ENCODE data around the gene TAGLN2.

TAGLN2 gene

GRCh38 chr1:159924791-159925718, at the start of gene TAGLN2:
TSS of gene TAGLN2 (minus strand) at chr1:159925507. CDS start at chr1:159920509, 4,998 bp downstream.
- Histone ChIP-seq H3K27ac (ENCODE audit: low read length) (peak within 1 kb of the TSS; percentile 100), H3K9me3 (ENCODE audit: control insufficient read depth in 1 of 2, low read length in 2 of 2) (no peaks in the 10 kb centered on the region), H3K4me3 (ENCODE audit: low read depth in 1 of 2, low read length in 2 of 2) (peak within 1 kb of the TSS; percentile 77 to 93), H3K36me3 (ENCODE audit: control insufficient read depth in 1 of 2, insufficient read depth in 2 of 2, low read length in 2 of 2) (peaks cover 12 to 21% of the 10 kb centered on the region in 2 donors), H3K4me1 (ENCODE audit: control insufficient read depth in 1 of 2, insufficient read depth in 2 of 2, low read length in 2 of 2) (peaks cover 20 to 35% of the 10 kb centered on the region in 2 donors), H3K27me3 (ENCODE audit: low read depth, low read length) (no peaks in the 10 kb centered on the region)

GRCh38 chr1:159974350-159974965, 49.2 kb upstream of the TAGLN2 start:
- Histone ChIP-seq H3K4me1 (ENCODE audit: control insufficient read depth in 1 of 2, insufficient read depth in 2 of 2, low read length in 2 of 2) (peaks cover 0 to 4% of the 10 kb centered on the region in 2 donors), H3K27me3 (ENCODE audit: low read depth, low read length) (peaks cover 7% of the 10 kb centered on the region), H3K4me3 (ENCODE audit: low read depth in 1 of 2, low read length in 2 of 2) (no peak overlapping the region), H3K36me3 (ENCODE audit: control insufficient read depth in 1 of 2, insufficient read depth in 2 of 2, low read length in 2 of 2) (no peaks in the 10 kb centered on the region), H3K9me3 (ENCODE audit: control insufficient read depth in 1 of 2, low read length in 2 of 2) (no peaks in the 10 kb centered on the region), H3K27ac (ENCODE audit: low read length) (no peak overlapping the region)

- no peaks in the 10 kb centered on the region for H3K36me3 ChIP-seq (ENCODE audit: control insufficient read depth in 1 of 2, insufficient read depth in 2 of 2, low read length in 2 of 2)
- peaks cover 7% of the 10 kb centered on the region for H3K27me3 ChIP-seq (ENCODE audit: low read depth, low read length)
- no peak overlapping the region for H3K4me3 ChIP-seq (ENCODE audit: low read depth in 1 of 2, low read length in 2 of 2)
- H3K9me3 ChIP-seq (ENCODE audit: control insufficient read depth in 1 of 2, low read length in 2 of 2), result no peaks in the 10 kb centered on the region
- peaks cover 0 to 1% of the 10 kb centered on the region in 2 donors for H3K4me1 ChIP-seq (ENCODE audit: control insufficient read depth in 1 of 2, insufficient read depth in 2 of 2, low read length in 2 of 2)
- no peak overlapping the region for H3K27ac ChIP-seq (ENCODE audit: low read length)
These were observed 48.1 kb upstream of the TAGLN2 start for GRCh38 chr1:159973350-159973940.

- peaks cover 7% of the 10 kb centered on the region for H3K27me3 ChIP-seq (ENCODE audit: low read depth, low read length)
- H3K27ac ChIP-seq (ENCODE audit: low read length), result no peak overlapping the region
- H3K4me3 ChIP-seq (ENCODE audit: low read depth in 1 of 2, low read length in 2 of 2), result no peak overlapping the region
- H3K9me3 ChIP-seq (ENCODE audit: control insufficient read depth in 1 of 2, low read length in 2 of 2), result no peaks in the 10 kb centered on the region
- H3K4me1 ChIP-seq (ENCODE audit: control insufficient read depth in 1 of 2, insufficient read depth in 2 of 2, low read length in 2 of 2), result no peaks in the 10 kb centered on the region
- no peaks in the 10 kb centered on the region for H3K36me3 ChIP-seq (ENCODE audit: control insufficient read depth in 1 of 2, insufficient read depth in 2 of 2, low read length in 2 of 2)
These were observed 47.3 kb upstream of the TAGLN2 start for GRCh38 chr1:159972443-159973205.

GRCh38 chr1:159970932-159971342, 45.6 kb upstream of the TAGLN2 start:
- H3K4me1 ChIP-seq (ENCODE audit: control insufficient read depth in 1 of 2, insufficient read depth in 2 of 2, low read length in 2 of 2), result no peaks in the 10 kb centered on the region
- H3K4me3 ChIP-seq (ENCODE audit: low read depth in 1 of 2, low read length in 2 of 2), result no peak overlapping the region
- peaks cover 7% of the 10 kb centered on the region for H3K27me3 ChIP-seq (ENCODE audit: low read depth, low read length)
- no peak overlapping the region for H3K27ac ChIP-seq (ENCODE audit: low read length)
- H3K9me3 ChIP-seq (ENCODE audit: control insufficient read depth in 1 of 2, low read length in 2 of 2), result no peaks in the 10 kb centered on the region
- no peaks in the 10 kb centered on the region for H3K36me3 ChIP-seq (ENCODE audit: control insufficient read depth in 1 of 2, insufficient read depth in 2 of 2, low read length in 2 of 2)

GRCh38 chr1:159968901-159969300, 43.6 kb upstream of the TAGLN2 start:
- no peaks in the 10 kb centered on the region for H3K9me3 ChIP-seq (ENCODE audit: control insufficient read depth in 1 of 2, low read length in 2 of 2)

GRCh38 chr1:159965263-159965662, 40.0 kb upstream of the TAGLN2 start:
- H3K27ac ChIP-seq (ENCODE audit: low read length), result no peak overlapping the region
- H3K4me3 ChIP-seq (ENCODE audit: low read depth in 1 of 2, low read length in 2 of 2), result no peak overlapping the region
- H3K27me3 ChIP-seq (ENCODE audit: low read depth, low read length), result no peaks in the 10 kb centered on the region

More at GRCh38 chr1:159968901-159969300, 43.6 kb upstream of the TAGLN2 start:
- H3K4me1 ChIP-seq (ENCODE audit: control insufficient read depth in 1 of 2, insufficient read depth in 2 of 2, low read length in 2 of 2), result no peaks in the 10 kb centered on the region
- no peaks in the 10 kb centered on the region for H3K27me3 ChIP-seq (ENCODE audit: low read depth, low read length)
- H3K36me3 ChIP-seq (ENCODE audit: control insufficient read depth in 1 of 2, insufficient read depth in 2 of 2, low read length in 2 of 2), result no peaks in the 10 kb centered on the region
- no peak overlapping the region for H3K27ac ChIP-seq (ENCODE audit: low read length)
- H3K4me3 ChIP-seq (ENCODE audit: low read depth in 1 of 2, low read length in 2 of 2), result no peak overlapping the region

GRCh38 chr1:159964144-159964543, 38.8 kb upstream of the TAGLN2 start:
- Histone ChIP-seq H3K4me1 (ENCODE audit: control insufficient read depth in 1 of 2, insufficient read depth in 2 of 2, low read length in 2 of 2) (no peaks in the 10 kb centered on the region), H3K36me3 (ENCODE audit: control insufficient read depth in 1 of 2, insufficient read depth in 2 of 2, low read length in 2 of 2) (no peaks in the 10 kb centered on the region), H3K27ac (ENCODE audit: low read length) (no peak overlapping the region), H3K9me3 (ENCODE audit: control insufficient read depth in 1 of 2, low read length in 2 of 2) (no peaks in the 10 kb centered on the region), H3K27me3 (ENCODE audit: low read depth, low read length) (no peaks in the 10 kb centered on the region), H3K4me3 (ENCODE audit: low read depth in 1 of 2, low read length in 2 of 2) (no peak overlapping the region)

More at GRCh38 chr1:159965263-159965662, 40.0 kb upstream of the TAGLN2 start:
- Histone ChIP-seq H3K4me1 (ENCODE audit: control insufficient read depth in 1 of 2, insufficient read depth in 2 of 2, low read length in 2 of 2) (no peaks in the 10 kb centered on the region), H3K9me3 (ENCODE audit: control insufficient read depth in 1 of 2, low read length in 2 of 2) (no peaks in the 10 kb centered on the region), H3K36me3 (ENCODE audit: control insufficient read depth in 1 of 2, insufficient read depth in 2 of 2, low read length in 2 of 2) (no peaks in the 10 kb centered on the region)

GRCh38 chr1:159962176-159962575, 36.9 kb upstream of the TAGLN2 start:
- no peaks in the 10 kb centered on the region for H3K27me3 ChIP-seq (ENCODE audit: low read depth, low read length)
- H3K4me1 ChIP-seq (ENCODE audit: control insufficient read depth in 1 of 2, insufficient read depth in 2 of 2, low read length in 2 of 2), result no peaks in the 10 kb centered on the region
- H3K27ac ChIP-seq (ENCODE audit: low read length), result no peak overlapping the region
- H3K36me3 ChIP-seq (ENCODE audit: control insufficient read depth in 1 of 2, insufficient read depth in 2 of 2, low read length in 2 of 2), result no peaks in the 10 kb centered on the region
- H3K9me3 ChIP-seq (ENCODE audit: control insufficient read depth in 1 of 2, low read length in 2 of 2), result no peaks in the 10 kb centered on the region
- H3K4me3 ChIP-seq (ENCODE audit: low read depth in 1 of 2, low read length in 2 of 2), result no peak overlapping the region

GRCh38 chr1:159961636-159962035, 36.3 kb upstream of the TAGLN2 start:
- Histone ChIP-seq H3K9me3 (ENCODE audit: control insufficient read depth in 1 of 2, low read length in 2 of 2) (no peaks in the 10 kb centered on the region), H3K27ac (ENCODE audit: low read length) (peak overlapping the region; percentile 79), H3K4me1 (ENCODE audit: control insufficient read depth in 1 of 2, insufficient read depth in 2 of 2, low read length in 2 of 2) (no peaks in the 10 kb centered on the region), H3K27me3 (ENCODE audit: low read depth, low read length) (no peaks in the 10 kb centered on the region), H3K4me3 (ENCODE audit: low read depth in 1 of 2, low read length in 2 of 2) (peak overlapping the region in 1 of 2 donors; percentile 37), H3K36me3 (ENCODE audit: control insufficient read depth in 1 of 2, insufficient read depth in 2 of 2, low read length in 2 of 2) (no peaks in the 10 kb centered on the region)

Data from muscle layer of duodenum (tissue), 2 donors.